HUDEP-2 (cell line): ENCODE results near the gene MX1.

Source experiments
- DNase-seq, 76 experiments: peaks; one replicate each; lab custom pipeline; 2025; ENCODE audit not compliant: unreplicated experiment in 76 of 76; lab: John Stamatoyannopoulos, UW

The MX1 gene

GRCh38 chr21:41488080-41488479, 62.0 kb downstream of the MX1 start:
- no peak for DNase-seq

DNA sequence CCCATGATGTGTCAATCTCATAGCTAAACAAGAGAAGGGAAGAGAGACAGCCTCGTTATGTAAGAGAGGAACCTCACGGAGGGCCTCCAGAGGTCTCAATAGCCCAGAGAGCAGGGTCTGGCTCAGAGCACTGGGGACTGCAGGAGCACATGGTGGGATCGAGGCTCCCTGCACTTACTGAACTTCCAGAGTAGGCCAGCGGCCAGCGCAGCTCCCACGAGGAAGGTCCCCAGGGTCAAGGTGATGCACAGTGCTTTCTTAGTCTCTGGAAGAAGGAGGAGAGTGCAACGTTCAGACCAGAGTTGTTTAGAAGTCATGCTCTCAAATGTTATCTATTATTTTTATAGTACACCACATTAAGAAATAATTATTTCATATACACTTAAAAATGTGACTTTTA, 63.3 kb downstream of the MX1 start:
- no peak for DNase-seq

DNA sequence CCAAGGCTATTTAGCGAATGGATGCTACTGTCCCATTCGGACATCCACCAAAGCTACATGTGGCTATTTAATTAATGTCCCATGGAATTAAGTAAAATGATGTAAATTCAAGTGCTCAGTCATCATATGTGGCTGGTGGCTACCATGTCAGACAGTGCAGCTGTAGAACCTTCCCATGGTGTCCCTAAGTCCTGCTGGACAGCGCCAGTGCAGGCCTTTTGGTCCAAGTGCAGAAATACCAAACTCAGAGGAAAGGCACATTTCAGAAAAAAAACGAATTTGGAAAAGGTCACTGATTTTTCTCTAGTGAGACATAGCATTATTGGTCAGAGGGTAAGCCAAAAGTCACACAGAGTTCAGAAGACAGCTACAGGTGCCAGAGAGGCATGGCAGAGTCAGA, 64.3 kb downstream of the MX1 start:
- DNase-seq = no peak

GRCh38 chr21:41491412-41491811, 65.4 kb downstream of the MX1 start:
- no peak for DNase-seq

DNA sequence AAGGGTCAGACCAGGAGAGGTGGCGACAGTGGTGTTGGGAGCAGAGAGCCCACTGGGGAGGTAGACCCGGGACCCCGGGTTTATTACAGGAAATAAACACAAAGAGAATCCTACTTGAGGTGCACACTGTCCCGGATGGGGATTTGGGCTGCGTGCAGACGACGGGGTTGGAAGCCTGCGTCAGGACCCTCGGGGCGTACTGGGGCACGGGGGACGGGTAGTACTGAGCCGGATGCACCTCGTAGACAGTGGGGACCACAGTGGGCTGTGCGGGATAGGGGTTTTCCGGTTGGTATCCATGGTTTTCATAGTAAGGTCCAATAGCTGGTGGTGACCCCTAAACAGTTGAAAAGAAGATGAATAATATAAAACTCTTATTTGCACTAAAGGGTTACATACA, 68.2 kb downstream of the MX1 start:
- no peak for DNase-seq

- no peak for DNase-seq
Measured at GRCh38 chr21:41497008-41497407, 71.0 kb downstream of the MX1 start.

DNA sequence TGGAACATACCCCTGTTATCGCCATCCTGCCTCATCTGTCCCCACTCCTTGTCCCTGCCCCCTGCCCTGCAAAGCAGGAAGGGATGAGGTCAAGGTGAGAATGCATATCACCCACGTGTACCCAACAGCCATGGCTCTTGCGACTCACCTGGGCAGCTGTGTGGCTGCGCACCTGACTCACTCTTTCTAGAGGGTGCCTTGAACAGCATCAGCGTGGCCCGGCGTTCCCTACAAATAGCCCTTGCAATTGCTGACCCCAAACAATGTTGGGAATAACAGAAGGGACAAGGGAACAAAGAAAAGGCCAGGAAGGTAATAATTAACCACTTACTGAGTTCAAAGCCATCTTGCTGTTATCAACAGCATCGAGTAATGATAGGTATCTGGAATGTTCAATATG, 71.7 kb downstream of the MX1 start:
- no peak for DNase-seq

GRCh38 chr21:41499920-41500319, 73.9 kb downstream of the MX1 start:
- DNase-seq = no peak

GRCh38 chr21:41500363-41500762, 74.3 kb downstream of the MX1 start:
- DNase-seq = no peak

GRCh38 chr21:41500931-41501381, 74.9 kb downstream of the MX1 start:
- DNase-seq = no peak

- no peak for DNase-seq
Measured at GRCh38 chr21:41501919-41502318, 75.9 kb downstream of the MX1 start.

GRCh38 chr21:41503331-41503730, 77.3 kb downstream of the MX1 start:
- no peak for DNase-seq

DNA sequence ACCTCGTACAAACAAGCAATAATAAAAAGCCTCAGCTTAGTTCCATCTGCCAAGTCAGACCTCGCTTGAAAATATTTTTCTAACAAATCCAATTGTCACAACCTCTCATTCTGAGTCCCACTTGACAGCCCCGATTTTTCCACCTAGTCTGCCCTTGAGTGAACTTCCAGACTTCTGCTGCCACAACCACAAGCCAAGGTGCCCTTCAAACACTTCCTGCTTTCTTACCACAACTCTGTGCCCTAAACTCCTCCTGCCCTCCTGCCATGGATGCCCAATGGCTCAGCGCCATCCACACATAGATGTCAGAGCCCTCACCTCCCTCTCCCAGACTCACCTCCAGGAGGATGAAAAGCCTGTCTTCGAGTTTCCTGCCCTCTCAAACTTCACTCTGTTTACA, 78.0 kb downstream of the MX1 start:
- no peak for DNase-seq

DNA sequence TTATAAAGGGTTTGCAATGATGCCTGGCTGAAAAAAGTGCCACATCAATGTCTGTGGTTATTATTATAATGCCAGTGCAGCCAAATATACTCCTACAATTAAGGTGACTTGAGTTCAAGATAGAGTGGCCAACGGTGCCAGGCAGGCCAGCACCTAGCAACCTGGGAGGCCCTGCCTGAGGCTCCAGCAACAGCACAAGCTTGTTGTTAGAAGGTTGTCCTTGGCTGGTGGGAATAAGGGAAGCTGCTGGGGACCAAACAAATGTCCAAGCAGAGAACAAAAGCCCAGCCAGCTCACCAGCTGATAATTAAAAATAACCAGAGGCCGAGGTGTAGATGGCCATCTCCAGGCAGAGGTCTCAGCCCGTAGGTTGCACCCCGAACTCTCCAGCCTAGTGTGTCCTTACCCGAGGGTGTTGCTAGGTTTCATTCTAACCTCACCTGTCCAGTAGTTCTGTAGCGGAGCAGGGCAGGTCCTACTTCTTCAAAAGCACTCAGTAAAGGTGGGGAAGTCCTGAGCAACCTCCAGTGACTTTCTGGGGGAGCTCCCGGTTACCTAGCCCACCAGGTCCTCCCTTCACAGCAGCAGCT, 80.1 kb downstream of the MX1 start:
- no peak for DNase-seq

- DNase-seq = no peak
Measured at GRCh38 chr21:41506611-41507520, 80.8 kb downstream of the MX1 start.

DNA sequence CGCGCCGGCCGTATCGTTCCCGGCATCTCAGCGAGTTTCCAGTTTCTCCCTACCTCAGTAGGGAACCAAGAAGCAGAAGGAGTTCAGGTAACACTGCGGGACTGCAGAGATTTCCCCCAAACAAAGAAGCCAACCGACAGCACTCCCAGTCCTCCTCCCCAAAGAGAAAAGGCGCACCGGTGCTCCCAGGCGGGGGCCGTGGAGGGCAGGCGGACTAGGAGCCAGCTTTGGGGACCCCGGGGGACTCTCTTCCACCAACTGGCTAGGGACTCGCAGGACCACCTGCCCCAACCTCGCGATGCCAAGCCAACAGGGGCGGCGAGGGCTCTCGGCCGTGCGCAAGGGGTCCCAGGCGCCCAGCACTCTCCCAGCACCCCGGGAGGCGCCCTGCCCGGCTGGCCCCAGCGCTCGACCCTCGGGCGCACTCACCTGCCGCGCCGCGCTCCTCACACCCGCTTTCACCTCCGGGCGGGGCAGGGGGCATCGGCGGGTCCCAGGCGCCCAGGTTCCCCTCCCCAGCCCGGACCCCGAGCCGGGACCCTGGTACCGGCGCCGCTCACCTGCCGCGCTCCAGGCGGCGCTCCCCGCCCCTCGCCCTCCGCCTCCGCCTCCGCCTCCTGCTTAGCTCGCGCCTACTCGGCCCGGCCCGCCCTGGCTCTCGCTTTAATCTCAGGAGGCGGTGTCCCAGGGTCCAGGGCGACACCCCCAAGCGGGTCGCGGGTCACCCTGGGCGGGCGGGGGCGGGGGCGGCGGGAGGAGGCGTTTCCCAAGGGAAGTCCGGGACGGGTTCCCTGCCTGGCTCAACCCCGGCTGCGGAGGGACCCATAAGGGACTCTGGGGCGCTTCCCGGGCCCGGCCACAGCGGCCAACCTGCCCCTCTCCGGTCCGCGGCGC, 81.7 kb downstream of the MX1 start, which contains the start of gene TMPRSS2:
TMPRSS2 (minus strand) TSS at position 638 of the 894 bp plus-strand sequence. CDS start 10,025 bp downstream, outside the sequence.
- DNase-seq = no peak

GRCh38 chr21:41508415-41509144, 82.5 kb downstream of the MX1 start:
- DNase-seq = no peak
